ENCODE data around the gene NPIPB12.
"Not testable (repeated sequence)": the region's sequence is repeated elsewhere in the genome, so short reads cannot be mapped to it uniquely, and the experiment has no call there.

Gene NPIPB12

DNA sequence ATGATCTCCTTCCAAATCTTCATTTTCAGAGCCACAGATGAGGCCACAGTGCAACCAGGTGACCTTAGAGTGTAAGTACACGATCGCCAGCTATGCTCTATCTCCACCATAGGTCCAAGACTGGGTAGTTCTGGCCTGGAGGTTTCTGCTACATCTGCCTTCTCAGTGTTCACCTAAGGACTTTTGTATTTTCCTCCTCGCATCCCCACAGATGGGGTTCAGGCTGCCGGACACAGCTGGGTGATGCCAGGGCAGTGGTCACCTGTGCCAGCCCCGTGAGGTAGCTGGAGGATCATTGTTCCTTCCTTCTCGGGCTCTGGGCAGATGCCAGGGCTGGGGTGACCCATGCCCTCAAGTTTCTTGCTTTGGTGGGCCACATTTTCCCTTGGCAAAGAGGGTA, at the start of gene NPIPB12:
Gene NPIPB12 (minus strand): TSS at position 101 of the 400 bp plus-strand sequence.
- DNase-seq: not testable (repeated sequence)

DNA sequence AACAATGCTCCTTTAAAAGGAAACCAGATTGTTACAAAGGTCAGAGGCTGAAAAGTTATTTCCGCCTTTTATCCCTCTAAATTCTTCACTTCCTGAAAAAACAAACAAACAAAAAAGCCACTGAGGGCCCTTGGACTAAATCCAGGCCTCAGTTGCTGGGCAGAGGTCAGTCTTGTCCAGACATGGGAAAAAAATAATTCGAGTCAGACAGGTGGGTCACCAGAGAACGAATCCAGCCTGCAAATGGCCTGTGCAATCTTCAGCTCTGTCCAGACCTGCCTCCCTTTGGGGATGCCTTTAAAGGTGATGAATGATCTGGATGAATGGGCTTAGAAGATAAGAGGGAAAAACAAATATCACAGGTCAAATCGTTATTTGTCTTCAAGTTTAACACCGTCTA, 15.3 kb upstream of the NPIPB12 start:
- not testable (repeated sequence) for DNase-seq

DNA sequence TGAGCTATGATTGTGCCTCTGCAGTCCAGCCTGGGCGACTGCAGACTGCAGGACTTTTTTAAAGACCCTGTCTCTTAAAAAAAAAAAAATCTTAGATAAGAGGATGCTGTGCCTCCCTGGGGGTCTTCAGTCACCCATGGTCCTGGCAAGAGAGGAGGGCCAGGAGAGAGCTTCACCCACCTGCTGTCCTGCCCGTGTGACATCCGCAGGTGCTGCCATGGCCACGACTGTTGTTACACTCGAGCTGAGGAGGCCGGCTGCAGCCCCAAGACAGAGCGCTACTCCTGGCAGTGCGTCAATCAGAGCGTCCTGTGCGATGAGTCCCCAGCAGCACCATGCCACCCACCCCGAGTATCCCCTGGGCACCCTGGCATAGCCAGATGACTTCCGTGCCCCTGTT, 23.9 kb downstream of the NPIPB12 start:
- DNase-seq: not testable (repeated sequence)

DNA sequence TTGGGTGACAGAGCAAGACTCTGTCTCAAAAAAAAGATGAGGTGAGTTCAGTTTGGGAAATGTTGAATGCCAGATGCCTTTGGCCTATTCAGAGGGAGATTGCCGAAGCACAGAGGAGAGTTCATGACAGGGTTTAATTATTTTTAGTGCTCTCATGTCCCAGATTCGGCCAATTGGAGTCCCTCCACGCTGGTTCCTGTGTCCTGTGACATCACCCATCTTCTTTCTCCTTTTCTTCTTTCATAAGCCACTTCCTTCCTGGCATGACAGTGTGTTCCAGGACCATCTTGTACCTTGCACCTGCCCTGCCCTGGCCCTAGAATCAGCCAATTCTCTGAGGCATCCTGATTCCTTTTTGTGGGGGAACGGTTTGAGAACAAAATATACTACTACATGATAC, 34.1 kb downstream of the NPIPB12 start:
- not testable (repeated sequence) for DNase-seq

DNA sequence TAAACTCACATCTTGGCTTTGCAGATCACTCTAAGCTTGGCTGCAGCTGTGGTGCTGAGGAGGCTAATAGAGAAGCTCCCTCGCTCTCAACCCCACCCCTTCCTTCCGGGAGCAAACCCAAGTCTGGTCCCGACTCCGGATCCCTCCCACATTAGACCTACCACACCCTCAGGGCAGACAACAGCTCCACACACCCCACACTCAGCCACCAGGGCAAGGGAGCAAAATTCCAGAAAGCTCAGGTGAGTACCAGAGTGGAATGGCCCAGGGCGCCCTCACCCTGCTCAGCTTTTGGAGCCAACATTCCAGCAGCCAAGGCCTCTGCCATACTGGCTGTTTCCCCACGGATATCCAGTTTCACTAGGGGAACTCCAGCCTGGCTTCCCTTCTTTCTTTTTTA, 36.5 kb downstream of the NPIPB12 start:
- DNase-seq: not testable (repeated sequence)

DNA sequence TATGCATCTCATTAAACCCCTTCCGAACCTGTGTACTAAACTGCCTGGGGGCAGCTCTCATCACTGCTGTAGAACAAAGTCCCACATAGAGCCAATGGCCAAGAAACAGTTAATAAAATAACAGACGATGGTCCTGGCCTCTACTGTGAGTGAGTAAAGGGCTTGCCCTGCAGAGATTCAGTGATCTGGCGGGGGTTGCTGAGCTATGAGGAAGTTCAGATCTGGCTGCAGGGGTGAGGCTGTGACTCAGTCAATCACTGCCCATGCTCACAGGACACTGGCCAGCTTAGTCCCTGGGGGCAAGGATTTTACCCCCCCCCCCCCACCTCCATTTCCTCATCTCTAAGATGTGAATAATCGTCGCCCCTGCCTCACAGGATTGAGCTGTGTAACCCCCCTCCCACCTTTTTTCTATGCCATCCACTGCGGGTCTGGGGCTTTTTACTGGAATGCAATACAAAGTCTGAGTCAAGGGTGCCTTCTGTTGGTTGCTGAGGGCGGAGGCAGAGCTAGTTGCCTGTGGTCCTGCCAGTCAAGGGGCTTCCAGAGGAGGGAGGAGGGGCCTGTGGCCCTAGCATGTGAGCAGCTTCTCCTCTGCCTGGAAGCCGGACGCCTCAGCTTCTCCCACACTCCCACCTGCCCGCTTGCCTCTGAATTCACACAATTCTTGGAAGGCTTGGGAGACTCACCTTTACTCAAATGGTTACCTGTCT, 38.4 kb downstream of the NPIPB12 start:
- not testable (repeated sequence) for DNase-seq

DNA sequence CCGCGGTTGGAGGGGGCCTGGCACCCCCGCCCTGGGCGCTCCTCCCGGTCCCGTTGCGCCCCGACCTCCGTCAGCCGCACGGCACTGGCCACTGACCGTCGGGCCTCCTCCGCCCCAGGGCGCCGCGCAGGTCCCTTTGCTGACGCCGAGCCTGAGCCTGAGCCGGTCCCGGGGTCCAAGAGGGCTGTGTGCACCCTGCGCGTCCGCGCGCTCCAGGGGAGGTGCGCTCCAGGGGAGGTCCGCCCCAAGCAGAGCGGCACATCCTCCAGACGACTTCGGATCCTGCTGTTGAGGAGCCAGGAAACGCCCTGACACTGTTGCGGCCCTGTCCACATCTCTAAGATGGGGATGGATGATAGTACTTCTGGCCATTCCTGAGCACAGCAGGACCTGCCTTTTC, 39.3 kb downstream of the NPIPB12 start:
- not testable (repeated sequence) for DNase-seq

DNA sequence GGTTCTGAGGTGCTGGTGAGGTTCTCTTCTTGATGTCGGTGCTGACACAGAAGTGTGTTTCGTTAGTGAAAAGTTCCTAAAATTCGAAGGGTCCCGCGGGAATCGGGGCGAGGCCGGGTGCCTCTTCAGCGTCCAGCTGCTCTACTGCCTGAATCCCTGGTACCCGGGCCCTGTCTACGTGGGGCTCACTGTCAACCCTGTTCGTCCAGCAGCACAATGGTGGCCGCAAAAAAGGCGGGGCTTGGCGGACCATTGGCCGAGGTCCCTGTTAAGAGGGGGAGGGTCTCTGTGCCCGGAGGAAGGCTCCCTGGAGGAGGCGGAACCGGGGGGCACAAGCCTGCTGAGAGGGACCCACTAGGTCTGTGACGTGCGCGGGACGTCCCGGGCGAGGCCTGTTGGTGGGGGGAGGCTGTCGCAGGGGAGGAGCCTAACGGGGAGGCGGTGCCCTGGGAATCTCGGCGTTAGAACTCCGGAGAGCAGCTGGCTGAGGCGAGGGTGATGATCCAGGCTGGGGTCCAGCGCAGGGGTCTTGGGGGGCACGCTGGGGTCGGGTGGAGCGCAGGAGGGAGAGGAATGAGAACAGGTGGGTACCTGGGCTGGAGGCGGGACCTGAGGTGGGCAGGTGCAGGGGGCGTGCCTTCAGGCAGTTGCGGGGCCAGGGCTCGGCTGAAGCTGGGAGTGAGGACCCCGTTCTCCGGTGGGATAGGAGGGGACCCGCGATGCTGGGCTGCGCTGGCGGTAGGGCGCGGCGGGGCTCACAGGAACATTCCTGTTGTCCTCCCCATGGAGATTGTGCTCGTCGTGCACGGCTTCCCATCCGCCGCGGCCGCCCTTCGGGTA, 40.0 kb downstream of the NPIPB12 start:
- not testable (repeated sequence) for DNase-seq

DNA sequence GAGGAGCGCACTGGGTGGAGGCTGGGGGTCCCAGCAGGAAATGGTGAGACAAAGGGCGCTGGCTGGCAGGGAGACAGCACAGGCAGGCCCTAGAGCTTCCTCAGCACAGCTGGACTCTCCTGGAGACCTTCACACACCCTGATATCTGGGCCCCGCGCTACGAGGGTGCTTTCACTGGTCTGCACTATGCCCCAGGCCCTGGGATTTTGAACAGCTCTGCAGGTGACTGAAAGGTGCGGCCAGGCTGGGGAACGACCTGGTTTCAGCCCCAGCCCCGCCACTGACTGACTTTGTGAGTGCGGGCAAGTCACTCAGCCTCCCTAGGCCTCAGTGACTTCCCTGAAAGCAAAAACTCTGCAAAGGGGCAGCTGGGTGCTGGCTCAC, 45.6 kb downstream of the NPIPB12 start:
- not testable (repeated sequence) for DNase-seq

DNA sequence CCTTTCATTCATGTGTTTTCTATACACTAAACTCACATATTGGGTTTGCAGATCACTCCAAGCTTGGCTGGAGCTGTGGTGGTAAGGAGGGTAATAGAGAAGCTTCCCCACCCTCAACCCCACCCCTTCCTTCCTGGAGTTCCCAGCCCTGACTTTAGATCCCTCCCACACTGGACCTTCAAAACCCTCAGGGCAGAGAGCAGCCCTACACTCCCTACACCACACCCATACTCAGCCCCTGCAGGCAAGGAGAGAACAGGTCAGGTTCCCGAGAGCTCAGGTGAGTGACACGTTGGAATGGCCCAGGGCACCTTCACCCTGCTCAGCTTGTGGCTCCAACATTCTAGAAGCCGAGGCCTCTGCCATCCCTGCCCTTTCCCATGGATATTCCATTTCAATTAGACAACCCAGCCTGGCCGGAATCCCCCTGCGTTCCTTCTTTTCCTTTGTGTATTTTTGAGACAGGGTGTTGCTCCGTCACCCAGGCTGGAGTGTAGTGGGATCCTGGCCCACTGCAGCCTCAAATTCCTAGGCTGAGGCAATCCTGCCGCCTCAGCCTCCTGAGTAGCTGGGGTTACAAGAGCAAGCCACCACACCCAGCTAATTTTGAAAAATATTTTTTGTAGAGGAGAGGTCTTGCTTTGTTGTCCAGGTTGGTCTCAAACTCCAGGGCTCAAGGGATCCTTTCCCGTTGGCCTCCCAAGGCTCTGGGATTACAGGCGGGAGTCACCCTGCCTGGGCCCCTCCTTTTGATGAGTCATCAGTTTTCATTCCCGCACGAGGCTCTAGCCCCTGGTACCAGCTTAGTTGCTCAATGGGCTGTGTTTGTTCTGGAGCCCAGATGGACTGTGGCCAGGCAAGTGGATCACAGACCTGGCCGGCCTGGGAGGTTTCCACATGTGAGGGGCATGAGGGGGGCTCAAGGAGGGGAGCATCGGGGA, 46.2 kb downstream of the NPIPB12 start, which contains the start of gene SULT1A4:
Gene SULT1A4 (plus strand): TSS at position 208 of the 941 bp plus-strand sequence. CDS start 1,473 bp downstream, outside the sequence.
- not testable (repeated sequence) for DNase-seq

DNA sequence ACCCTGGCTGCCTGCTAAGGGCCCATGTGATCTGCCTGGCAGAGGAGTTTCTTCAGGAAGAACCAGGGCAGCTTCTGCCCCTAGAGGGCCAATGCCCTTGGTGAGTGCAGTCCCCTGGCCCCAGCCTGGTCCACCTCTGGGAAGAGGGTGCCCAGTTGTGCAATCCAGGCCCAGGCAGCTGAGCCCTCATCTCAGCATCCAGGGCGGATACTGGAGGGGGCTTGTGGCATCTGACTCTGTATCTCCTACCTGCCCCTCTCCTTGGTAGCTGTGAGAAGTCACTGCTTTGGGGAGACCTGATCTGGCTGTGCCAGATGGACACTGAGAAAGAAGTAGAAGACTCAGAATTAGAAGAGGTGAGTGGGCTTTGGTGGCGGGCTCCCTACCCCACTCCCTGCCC, 48.5 kb downstream of the NPIPB12 start:
- DNase-seq: not testable (repeated sequence)

DNA sequence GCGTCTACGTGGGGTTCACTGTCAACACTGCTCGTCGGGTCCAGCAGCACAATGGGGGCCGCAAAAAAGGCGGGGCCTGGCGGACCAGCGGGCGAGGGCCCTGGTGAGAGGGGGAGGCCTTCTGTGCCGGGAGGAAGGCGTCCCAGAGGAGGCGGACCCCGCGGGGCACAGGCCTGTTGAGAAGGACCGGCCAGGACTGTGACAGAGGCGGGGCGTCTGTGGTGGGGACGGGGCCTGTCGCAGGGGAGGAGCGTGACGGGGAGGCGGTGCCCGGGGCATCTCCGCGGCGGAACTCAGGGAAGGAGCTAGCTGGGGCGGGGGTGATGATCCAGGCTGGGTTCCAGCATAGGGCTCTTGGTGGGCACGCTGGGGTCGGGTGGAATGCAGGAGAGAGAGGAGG, 51.4 kb downstream of the NPIPB12 start:
- DNase-seq: not testable (repeated sequence)

DNA sequence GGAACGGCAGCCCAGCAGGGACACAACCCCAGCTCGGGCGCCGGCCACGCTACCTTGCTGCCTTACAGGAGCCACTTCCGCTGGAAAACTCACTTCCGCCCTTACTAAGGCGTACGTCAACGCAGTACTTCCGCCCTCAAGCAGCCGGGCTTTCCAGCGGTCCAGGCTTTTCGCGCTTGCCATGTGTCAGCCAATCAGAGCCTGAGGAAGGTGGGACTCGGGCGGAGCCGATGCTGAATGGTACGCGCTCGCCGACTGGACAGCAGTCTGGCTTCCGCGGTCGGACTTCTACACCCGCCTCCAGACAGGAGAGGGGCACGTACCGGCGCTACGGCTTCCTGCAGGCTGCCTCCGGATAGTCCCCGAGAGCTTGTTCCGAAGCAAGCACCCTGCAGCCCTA, 51.9 kb downstream of the NPIPB12 start, which contains the start of the genes BOLA2 and SLX1B:
Gene BOLA2 (minus strand): TSS at position 83 of the 400 bp plus-strand sequence. CDS start 98 bp downstream, outside the sequence.
Gene SLX1B (plus strand): TSS at position 265 of the 400 bp plus-strand sequence.
- not testable (repeated sequence) for DNase-seq

DNA sequence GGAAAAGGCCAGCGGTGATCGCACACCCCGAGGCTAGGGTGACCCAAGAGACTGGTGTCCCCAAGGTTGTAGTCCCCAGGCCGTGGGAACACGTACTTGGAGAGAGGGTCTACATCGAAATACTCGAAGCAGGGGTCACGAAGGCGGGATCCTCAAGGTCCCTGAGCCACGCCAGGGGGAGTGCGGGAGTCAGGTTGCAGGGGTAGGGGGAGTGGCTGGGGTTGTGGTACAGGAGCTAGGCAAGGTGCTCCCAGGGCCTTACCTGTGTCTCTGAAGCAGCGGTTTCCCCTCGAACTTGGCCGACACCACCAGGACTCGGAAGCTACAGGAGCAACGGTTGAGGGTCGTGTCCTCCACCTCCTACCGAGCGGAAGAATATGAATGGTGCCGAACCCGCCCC, 52.5 kb downstream of the NPIPB12 start:
- DNase-seq: not testable (repeated sequence)
